ENCODE data around the gene TPSG1.

Gene TPSG1

DNA sequence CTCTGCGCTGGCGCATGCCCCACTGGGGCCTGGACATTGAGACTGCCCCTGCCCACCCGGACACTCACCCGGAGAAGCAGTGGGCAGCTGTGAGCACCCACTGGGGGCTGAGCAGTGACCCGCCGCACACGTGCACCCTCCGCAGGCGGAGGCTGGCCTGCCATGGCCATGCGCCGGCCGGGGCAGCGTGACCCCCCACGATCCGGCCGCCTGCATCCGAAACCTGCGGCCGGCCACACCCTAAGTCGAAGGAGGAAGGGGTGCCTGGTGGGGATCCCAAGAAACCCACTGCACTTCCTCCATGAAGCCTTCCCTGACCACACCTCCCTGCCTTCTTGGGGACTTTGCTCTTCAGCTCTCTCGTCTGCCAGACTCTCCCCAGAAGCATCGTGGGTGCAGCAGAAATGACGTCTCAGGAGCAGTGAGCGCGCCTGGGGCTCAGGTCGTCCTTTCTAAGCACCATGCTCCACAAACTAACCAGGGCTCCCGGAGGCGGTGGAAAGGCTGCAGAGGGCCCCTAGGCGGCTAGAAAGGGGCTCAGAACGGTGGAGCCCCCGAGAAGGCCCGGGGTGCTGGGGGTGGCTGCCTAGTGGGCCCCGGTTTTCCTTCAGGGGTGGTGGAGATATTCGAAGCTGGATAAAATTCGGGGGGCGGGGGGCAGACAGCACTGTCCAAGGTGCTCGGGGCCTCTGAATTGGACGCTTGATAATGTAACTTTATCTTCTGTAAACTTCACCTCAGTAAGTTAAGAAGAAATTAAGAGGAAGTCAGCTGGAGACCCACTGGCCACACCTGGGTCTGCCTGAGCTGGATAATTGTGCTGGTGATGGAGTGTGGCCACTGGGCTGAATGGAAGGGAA is 1.5 kb downstream of the TPSG1 start:
- no peak for DNase-seq (ENCODE audit: low read depth)
- no peak overlapping the region for H3K4me3 ChIP-seq (ENCODE audit: low read length)
- TF ChIP-seq, protein P1, sequence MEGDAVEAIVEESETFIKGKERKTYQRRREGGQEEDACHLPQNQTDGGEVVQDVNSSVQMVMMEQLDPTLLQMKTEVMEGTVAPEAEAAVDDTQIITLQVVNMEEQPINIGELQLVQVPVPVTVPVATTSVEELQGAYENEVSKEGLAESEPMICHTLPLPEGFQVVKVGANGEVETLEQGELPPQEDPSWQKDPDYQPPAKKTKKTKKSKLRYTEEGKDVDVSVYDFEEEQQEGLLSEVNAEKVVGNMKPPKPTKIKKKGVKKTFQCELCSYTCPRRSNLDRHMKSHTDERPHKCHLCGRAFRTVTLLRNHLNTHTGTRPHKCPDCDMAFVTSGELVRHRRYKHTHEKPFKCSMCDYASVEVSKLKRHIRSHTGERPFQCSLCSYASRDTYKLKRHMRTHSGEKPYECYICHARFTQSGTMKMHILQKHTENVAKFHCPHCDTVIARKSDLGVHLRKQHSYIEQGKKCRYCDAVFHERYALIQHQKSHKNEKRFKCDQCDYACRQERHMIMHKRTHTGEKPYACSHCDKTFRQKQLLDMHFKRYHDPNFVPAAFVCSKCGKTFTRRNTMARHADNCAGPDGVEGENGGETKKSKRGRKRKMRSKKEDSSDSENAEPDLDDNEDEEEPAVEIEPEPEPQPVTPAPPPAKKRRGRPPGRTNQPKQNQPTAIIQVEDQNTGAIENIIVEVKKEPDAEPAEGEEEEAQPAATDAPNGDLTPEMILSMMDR (IDR thresholded peaks at IDR 0.05; ENCODE audit: insufficient read depth, low read depth, low read length, missing control alignments) = no peak

DNA sequence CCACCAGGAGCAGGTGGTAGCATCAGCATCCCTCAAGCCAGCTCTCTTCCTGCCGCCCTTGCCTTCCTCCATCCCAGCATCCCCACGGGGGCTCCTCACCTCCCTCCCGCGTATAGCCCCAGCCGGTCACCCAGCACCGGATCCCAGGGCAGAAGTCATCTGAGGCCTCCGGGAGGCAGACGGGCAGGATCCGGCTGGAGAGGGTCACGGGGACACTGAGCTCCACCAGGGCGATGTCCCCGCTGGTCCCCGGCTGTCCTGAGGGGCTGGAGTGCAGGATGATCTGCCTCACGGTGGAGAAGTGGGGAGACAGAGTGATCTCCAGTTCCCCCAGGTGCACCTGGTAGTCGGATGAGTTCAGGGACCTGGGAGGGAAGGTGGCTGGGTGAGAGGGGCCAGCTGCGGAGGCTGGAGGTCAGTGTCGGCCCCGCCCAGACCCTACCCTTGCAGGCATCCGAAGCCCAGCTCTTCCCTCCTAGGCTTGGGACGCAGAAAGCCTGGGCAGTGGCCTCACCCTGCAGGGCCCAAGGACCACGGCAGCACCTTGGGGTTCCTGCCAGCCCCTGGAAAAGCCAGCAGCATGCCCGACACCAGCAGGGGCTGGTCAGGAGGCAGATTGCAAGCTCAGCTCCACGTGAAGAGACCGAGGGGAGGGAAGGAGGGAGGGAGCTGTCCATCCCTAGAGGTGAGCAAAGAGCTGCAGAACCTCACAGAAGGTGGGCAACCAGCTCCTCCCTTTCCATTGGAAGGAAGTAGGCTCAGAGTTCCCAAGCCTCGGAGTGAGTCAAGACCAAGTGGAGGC is 2.3 kb downstream of the TPSG1 start:
- no peak overlapping the region for H3K4me3 ChIP-seq (ENCODE audit: low read length)
- TF ChIP-seq, protein P1 (IDR thresholded peaks at IDR 0.05; ENCODE audit: insufficient read depth, low read depth, low read length, missing control alignments) = no peak
- no peak for DNase-seq (ENCODE audit: low read depth)

DNA sequence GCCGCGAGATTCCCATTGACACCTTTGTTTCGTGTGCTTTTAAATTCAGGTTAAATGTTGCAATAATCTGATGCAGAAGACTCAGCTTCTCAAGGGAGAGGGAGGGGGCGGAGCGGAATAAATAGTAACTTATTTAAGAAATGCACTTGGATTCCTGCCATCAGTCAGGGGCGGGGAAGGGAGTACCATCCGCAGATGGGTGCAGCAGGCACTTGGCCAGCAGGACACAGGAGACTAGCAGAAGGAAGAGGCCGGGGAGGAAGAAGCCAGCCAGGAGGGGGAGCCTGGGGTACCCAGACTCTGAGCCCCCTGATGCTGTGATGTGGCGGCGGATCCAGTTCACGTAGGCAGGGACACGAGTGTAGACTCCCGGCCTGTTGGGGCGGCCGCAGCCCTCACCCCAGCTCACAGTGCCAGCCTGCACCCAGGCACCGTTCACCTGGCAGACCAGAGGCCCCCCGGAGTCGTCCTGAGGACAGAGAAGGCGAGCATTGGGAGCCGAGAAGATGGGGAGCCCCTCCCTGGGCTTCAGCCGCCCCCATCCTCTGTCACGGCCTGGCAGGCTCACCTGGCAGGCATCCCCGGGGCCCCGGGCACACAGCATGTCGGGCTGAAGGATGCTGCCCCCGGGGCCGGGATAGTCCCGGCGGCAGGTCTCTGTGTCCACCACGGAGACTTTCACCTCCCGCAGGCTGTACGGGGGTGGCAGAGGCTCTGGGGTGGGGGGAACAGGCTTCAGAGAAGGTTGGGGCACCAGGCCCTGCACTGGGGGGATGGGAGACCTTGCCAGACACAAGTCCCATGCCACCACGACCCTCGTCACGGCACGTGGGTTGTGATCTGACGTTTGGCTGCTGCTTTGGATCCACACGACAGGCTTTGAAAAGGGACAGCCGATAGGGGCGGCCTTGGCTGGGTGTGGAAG is 3.2 kb downstream of the TPSG1 start:
- TF ChIP-seq, protein P1 (IDR thresholded peaks at IDR 0.05; ENCODE audit: insufficient read depth, low read depth, low read length, missing control alignments) = no peak
- no peak for DNase-seq (ENCODE audit: low read depth)

DNA sequence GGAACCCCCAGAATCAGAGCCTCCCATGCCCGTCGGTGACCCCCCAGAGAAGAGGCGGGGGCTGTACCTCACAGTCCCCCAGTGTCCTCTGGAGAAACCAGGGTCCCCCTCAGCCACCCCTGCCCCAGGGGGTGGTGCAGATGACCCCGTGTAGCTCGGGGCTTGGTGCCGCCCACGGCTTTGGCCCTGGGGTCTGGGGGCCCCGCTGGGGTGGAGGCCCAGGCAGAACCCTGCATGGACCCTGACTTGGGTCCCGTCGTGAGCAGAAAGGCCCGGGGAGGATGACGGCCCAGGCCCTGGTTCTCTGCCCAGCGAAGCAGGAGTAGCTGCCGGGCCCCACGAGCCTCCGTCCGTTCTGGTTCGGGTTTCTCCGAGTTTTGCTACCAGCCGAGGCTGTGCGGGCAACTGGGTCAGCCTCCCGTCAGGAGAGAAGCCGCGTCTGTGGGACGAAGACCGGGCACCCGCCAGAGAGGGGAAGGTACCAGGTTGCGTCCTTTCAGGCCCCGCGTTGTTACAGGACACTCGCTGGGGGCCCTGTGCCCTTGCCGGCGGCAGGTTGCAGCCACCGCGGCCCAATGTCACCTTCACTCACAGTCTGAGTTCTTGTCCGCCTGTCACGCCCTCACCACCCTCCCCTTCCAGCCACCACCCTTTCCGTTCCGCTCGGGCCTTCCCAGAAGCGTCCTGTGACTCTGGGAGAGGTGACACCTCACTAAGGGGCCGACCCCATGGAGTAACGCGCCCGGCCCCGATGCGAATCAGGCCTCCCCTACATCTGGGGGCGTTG is 4.0 kb downstream of the TPSG1 start:
- H3K4me3 ChIP-seq (ENCODE audit: low read length) = no peak overlapping the region
- TF ChIP-seq, protein P1 (IDR thresholded peaks at IDR 0.05; ENCODE audit: insufficient read depth, low read depth, low read length, missing control alignments) = no peak
- DNase-seq (ENCODE audit: low read depth) = no peak

More for the DNA sequence above, 3.2 kb downstream of the TPSG1 start:
- no peak overlapping the region for H3K4me3 ChIP-seq (ENCODE audit: low read length)

DNA sequence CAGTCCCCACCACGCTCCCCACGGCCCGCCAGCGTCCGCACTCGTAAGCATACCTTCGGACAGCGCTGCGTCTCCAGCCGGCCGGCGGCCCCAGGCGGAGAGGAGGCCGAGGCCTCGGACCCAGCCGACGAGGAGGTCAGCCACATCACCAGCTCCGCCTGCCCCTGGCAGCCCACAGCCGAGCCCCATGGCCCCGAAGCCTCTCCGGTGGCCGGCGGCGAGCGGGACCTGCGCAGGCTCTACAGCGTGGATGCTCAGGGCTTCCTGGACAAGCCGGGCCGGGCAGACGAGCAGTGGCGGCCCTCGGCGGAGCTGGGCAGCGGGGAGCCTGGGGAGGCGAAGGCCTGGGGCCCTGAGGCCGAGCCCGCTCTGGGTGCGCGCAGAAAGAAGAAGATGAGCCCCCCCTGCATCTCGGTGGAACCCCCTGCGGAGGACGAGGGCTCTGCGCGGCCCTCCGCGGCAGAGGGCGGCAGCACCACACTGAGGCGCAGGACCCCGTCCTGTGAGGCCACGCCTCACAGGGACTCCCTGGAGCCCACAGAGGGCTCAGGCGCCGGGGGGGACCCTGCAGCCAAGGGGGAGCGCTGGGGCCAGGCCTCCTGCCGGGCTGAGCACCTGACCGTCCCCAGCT is 4.9 kb downstream of the TPSG1 start:
- DNase-seq (ENCODE audit: low read depth) = no peak
- no peak overlapping the region for H3K4me3 ChIP-seq (ENCODE audit: low read length)
- TF ChIP-seq, protein P1 (IDR thresholded peaks at IDR 0.05; ENCODE audit: insufficient read depth, low read depth, low read length, missing control alignments) = no peak
